Activated naive CD4-positive, alpha-beta T cell treated with anti-CD3 and anti-CD28 coated beads, Interleukin-2, amount 10 ng/mL, durations not matched to agents 7 days and 5 days (primary cell): ENCODE data around the gene FZR1.
"Not testable (repeated sequence)": the region's sequence is repeated elsewhere in the genome, so short reads cannot be mapped to it uniquely, and the experiment has no call there.

Experiments used
- CTCF ChIA-PET: fragments of 350-600 bp; sonication (Branson Sonifier 250); formaldehyde crosslinking; loops from one replicate; lab custom pipeline; 2021; ENCODE audit warnings: antibody characterized with exemption; lab: Charles Lee
- DNase-seq: peaks from one replicate; pipeline ENCODE4 v3.0.0-alpha.2; 2020
- H3K27ac Mint-ChIP-seq: one replicate; pipeline ENCODE4 v1.8.0; 2021; ENCODE audit warnings: mild to moderate bottlenecking, moderate library complexity, mixed read lengths
- H3K27me3 Mint-ChIP-seq: one replicate; pipeline ENCODE4 v1.8.0; 2021; ENCODE audit warnings: mild to moderate bottlenecking, mixed read lengths
- H3K36me3 Mint-ChIP-seq: one replicate; pipeline ENCODE4 v1.8.0; 2021; ENCODE audit warnings: mixed read lengths
- H3K4me1 Mint-ChIP-seq: one replicate; pipeline ENCODE4 v1.8.0; 2021; ENCODE audit warnings: mixed read lengths
- H3K4me3 Mint-ChIP-seq: one replicate; pipeline ENCODE4 v1.8.0; 2021; ENCODE audit warnings: mild to moderate bottlenecking, moderate library complexity, mixed read lengths
- H3K9me3 Mint-ChIP-seq: one replicate; pipeline ENCODE4 v1.8.0; 2021; ENCODE audit warnings: mixed read lengths

Gene FZR1

DNA sequence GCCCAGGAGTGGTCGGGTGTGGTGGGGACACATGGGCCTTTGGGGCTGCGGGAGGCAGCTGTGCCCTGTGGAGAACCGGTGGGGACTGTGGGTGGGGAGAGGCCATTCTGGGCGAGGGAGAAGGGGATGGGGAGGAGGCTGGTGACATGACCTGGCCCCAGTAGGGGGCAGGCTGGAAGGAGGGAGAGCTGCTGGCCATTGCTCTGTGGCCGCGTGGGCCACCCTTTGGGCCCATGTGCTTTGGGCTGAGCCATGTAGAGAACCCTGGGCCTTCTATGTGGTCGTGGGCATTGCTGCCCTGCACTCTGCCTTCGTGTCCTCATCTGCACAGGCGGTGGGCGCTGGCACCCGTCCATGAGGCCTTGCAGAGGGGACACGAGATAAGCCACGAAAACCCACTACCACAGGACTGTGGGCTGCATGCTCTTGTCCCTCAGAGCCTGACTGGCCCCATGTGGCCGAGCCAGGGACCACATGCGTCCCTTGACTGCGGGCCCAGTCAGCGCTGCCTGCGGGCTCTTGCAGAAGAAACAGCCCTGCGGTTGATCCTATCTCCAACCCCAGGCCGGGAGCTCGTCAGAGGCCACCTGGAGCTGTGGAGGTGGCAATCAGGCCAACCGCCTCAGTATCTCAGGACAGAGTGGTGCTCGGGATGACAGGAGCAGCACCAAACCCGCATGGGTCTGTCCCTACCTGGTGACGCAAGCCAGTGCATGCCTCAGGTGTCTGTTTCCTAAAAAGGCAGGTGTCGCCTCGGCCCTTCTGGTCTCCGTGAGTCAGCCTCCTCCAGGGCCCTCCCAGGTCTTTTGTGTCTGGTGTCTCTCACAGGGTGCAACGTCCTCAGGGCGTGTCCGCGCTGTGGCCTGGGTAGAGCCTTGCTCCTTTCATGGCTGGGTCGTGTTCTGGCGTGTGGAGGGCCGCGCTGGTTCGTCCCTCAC is 14.3 kb downstream of the FZR1 start:
- no peaks in the 10 kb centered on the region for H3K9me3 Mint-ChIP-seq
- H3K36me3 Mint-ChIP-seq = peaks cover 20% of the 10 kb centered on the region
- peak overlapping the region; percentile 16 for H3K27ac Mint-ChIP-seq

DNA sequence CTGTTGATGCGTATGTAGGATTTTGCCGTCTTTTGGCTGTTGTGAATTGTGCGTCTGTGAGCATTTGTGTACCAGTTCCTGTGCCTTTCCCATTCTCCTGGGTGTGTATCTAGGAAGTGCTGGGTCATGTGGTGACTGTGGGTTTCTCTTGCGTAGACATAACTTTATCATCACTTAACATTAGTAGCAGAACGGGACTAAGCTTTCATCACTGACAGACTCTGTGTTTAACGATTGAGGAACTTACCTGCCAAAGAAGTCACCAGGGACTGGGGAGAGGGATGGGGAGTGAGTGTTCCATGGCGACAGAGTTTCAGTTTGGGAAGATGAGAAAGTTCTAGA is 15.0 kb downstream of the FZR1 start:
- no peaks in the 10 kb centered on the region for H3K9me3 Mint-ChIP-seq

More for the DNA sequence above, 14.3 kb downstream of the FZR1 start:
- DNase-seq = no peak
- Mint-ChIP-seq H3K4me1 (peaks cover 24% of the 10 kb centered on the region), H3K27me3 (no peaks in the 10 kb centered on the region), H3K4me3 (no peak overlapping the region)
- CTCF ChIA-PET = no interaction called here

GRCh38 chr19:3522421-3523360 is 16.6 kb downstream of the FZR1 start:
- CTCF ChIA-PET = interaction anchor here (1.0 kb wide), 1 partner anchor 22 kb away, joined by 3 read pairs; no protein-coding TSS in a partner anchor
- Mint-ChIP-seq H3K4me1 (peaks cover 6% of the 10 kb centered on the region), H3K36me3 (peaks cover 25% of the 10 kb centered on the region), H3K9me3 (no peaks in the 10 kb centered on the region), H3K4me3 (no peak overlapping the region), H3K27me3 (no peaks in the 10 kb centered on the region), H3K27ac (no peak overlapping the region)
- no peak for DNase-seq

More for the DNA sequence above, 15.0 kb downstream of the FZR1 start:
- Mint-ChIP-seq H3K4me3 (no peak overlapping the region), H3K27ac (peak overlapping the region; percentile 16), H3K36me3 (peaks cover 20% of the 10 kb centered on the region), H3K27me3 (no peaks in the 10 kb centered on the region), H3K4me1 (peaks cover 19% of the 10 kb centered on the region)
- DNase-seq = no peak
- CTCF ChIA-PET = no interaction called here

DNA sequence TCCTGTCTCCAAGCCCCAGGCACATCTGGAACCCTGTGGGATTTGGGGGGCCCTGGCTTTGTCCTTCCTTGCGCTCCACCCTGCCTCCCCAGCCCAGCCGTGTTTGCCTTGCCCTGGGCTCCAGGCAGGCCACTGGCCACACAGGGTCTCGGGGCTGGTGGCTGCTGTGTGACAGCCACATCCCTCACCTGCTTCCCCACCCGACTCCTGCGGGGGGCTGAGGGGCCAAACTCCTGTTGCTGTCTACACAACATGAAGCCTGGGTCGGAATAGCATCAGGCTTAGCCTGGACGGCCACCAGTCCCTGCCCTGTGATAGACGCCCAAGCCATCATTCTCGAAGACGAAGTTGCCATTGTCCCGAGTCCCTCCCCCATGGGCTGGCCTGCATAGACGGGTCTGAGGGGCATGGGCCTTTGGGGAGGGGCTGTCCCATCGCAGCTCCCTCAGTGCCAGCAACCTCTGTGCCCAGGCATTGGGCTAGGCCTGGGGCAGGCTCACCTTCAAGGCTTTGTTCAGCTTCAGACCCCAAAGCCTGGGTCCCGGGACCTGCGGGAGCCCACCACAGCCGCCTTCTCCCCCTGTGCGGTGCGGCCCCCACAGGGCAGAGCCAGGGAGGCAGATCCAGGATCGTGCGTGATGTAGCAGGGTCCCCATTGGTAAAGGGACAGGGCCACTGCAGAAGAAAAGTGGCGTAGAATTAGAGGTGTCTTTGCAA is 17.4 kb downstream of the FZR1 start:
- CTCF ChIA-PET = no interaction called here
- no peak for DNase-seq
- Mint-ChIP-seq H3K27ac (no peak overlapping the region), H3K4me1 (peaks cover 5% of the 10 kb centered on the region), H3K27me3 (no peaks in the 10 kb centered on the region), H3K4me3 (no peak overlapping the region), H3K36me3 (peaks cover 25% of the 10 kb centered on the region), H3K9me3 (no peaks in the 10 kb centered on the region)

- Mint-ChIP-seq H3K27ac (no peak overlapping the region), H3K27me3 (no peaks in the 10 kb centered on the region), H3K9me3 (no peaks in the 10 kb centered on the region), H3K4me3 (no peak overlapping the region), H3K36me3 (peaks cover 25% of the 10 kb centered on the region), H3K4me1 (peaks cover 5% of the 10 kb centered on the region)
- CTCF ChIA-PET = no interaction called here
- DNase-seq = no peak
These were observed 18.1 kb downstream of the FZR1 start for GRCh38 chr19:3524078-3524842.

GRCh38 chr19:3524904-3525451 is 18.9 kb downstream of the FZR1 start:
- no peak for DNase-seq
- H3K27me3 Mint-ChIP-seq = no peaks in the 10 kb centered on the region
- no peak overlapping the region for H3K27ac Mint-ChIP-seq
- H3K36me3 Mint-ChIP-seq = peaks cover 25% of the 10 kb centered on the region
- H3K9me3 Mint-ChIP-seq = no peaks in the 10 kb centered on the region
- H3K4me3 Mint-ChIP-seq = no peak overlapping the region
- H3K4me1 Mint-ChIP-seq = peaks cover 5% of the 10 kb centered on the region
- CTCF ChIA-PET = no interaction called here

- Mint-ChIP-seq H3K4me1 (no peaks in the 10 kb centered on the region), H3K9me3 (no peaks in the 10 kb centered on the region), H3K27ac (no peak overlapping the region), H3K27me3 (no peaks in the 10 kb centered on the region), H3K36me3 (peaks cover 23% of the 10 kb centered on the region), H3K4me3 (no peak overlapping the region)
- CTCF ChIA-PET = no interaction called here
- no peak for DNase-seq
These were observed 20.6 kb downstream of the FZR1 start for GRCh38 chr19:3526507-3527237.

DNA sequence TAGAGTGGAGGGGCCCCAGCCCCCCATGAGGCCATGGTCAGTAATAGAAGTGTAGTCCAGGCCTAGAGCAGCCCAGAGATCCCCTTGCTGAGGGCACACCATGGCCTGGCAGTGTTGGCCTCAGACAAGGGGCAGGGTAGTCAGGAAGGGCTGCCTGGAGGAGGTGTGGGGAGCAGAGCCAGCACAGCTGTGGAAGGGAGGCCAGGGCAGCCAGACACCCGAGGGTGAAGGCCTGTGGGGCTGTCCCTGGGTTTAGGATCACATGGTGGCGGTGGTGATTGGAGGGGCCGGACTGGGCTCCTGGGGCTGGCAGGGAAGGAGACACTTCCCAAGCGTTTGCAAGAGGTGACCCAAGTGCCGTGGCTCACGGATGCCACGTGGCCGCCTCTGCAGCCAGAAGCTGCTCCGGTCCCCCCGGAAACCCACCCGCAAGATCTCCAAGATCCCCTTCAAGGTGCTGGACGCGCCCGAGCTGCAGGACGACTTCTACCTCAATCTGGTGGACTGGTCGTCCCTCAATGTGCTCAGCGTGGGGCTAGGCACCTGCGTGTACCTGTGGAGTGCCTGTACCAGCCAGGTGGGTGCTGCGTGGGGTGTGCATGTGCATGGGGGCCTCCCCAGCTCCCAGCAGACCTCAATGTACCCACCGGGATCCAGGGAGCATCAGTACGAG is 21.3 kb downstream of the FZR1 start:
- H3K9me3 Mint-ChIP-seq = no peaks in the 10 kb centered on the region
- H3K4me3 Mint-ChIP-seq = no peak overlapping the region
- CTCF ChIA-PET = no interaction called here
- H3K36me3 Mint-ChIP-seq = peaks cover 22% of the 10 kb centered on the region
- H3K27me3 Mint-ChIP-seq = no peaks in the 10 kb centered on the region
- no peak for DNase-seq
- no peaks in the 10 kb centered on the region for H3K4me1 Mint-ChIP-seq
- no peak overlapping the region for H3K27ac Mint-ChIP-seq

DNA sequence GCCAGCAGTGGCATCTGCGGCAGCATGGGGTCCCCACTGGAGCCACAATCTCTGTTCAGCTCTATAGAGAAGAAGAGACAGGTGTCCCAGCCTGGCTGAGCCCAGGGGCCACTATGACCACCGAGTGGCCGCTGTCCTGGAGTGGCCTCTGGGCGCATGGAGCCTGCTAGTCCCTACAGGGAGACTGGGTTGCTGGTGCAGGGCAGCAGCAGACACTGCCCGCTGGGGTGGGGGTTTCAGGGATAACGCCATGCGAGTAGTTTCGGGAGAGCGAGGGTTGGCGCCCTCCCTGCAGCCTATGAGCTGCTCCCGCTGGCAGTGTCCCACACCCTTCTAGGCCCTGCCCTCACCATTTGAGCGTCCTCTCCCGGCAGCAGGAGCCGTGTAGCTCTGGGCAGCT is 22.0 kb downstream of the FZR1 start:
- H3K27ac Mint-ChIP-seq = no peak overlapping the region
- H3K9me3 Mint-ChIP-seq = no peaks in the 10 kb centered on the region
- no peaks in the 10 kb centered on the region for H3K4me1 Mint-ChIP-seq
- no peak overlapping the region for H3K4me3 Mint-ChIP-seq
- no peaks in the 10 kb centered on the region for H3K27me3 Mint-ChIP-seq
- CTCF ChIA-PET = no interaction called here
- peaks cover 25% of the 10 kb centered on the region for H3K36me3 Mint-ChIP-seq
- DNase-seq = no peak

DNA sequence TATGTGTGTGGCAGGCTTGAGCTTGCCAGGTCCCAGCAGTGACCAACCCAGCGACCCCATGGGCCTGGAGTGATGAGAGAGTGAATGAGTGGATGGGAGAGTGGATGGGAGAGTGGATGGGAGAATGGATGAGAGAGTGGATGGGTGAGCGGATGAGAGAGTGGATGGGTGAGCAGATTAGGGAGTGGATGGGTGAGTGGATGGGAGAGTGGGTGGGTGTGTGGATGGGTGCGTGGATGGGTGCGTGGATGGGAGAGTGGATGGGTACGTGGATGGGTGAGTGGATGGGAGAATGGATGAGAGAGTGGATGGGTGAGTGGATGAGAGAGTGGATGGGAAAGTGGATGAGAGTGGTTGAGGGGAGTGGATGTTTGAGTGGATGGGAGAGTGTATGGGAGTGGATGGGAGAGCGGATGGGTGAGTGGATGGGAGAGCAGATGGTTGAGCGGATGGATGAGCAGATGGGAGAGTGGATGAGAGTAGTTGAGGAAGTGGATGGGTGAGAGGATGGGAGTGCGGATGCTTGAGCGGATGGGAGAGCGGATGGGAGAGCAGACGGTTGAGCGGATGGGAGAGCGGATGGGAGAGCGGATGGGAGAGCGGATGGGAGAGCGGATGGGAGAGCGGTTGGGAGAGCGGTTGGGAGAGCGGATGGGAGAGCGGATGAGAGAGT is 22.6 kb downstream of the FZR1 start:
- no peaks in the 10 kb centered on the region for H3K9me3 Mint-ChIP-seq
- CTCF ChIA-PET = no interaction called here
- H3K27me3 Mint-ChIP-seq = no peaks in the 10 kb centered on the region
- peaks cover 30% of the 10 kb centered on the region for H3K36me3 Mint-ChIP-seq
- no peak overlapping the region for H3K27ac Mint-ChIP-seq
- no peaks in the 10 kb centered on the region for H3K4me1 Mint-ChIP-seq
- DNase-seq = no peak
- H3K4me3 Mint-ChIP-seq = no peak overlapping the region

- DNase-seq, H3K4me3 Mint-ChIP-seq, H3K27ac Mint-ChIP-seq, CTCF ChIA-PET, H3K4me1 Mint-ChIP-seq, H3K9me3 Mint-ChIP-seq, H3K27me3 Mint-ChIP-seq: not testable (repeated sequence)
- H3K36me3 Mint-ChIP-seq = peaks cover 27% of the 10 kb centered on the region
These were observed 23.2 kb downstream of the FZR1 start for GRCh38 chr19:3529299-3529698.

DNA sequence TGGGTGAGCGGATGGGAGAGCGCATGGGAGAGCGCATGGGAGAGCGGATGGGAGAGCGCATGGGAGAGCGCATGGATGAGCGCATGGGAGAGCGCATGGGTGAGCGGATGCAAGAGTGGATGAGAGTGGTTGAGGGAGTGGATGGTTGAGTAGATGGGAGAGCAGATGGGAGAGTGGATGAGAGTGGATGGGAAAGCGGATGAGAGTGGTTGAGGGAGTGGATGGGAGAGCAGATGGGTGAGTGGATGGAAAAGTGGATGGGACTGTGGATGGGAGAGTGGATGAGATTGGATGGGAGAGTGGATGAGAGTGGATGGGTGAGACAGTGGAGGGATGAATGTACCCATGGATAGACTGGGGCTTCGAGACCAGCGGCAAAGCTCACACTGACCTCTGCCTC is 24.3 kb downstream of the FZR1 start:
- Mint-ChIP-seq H3K4me1 (no peaks in the 10 kb centered on the region), H3K27me3 (no peaks in the 10 kb centered on the region), H3K9me3 (no peaks in the 10 kb centered on the region), H3K4me3 (no peak overlapping the region), H3K27ac (no peak overlapping the region), H3K36me3 (peaks cover 33% of the 10 kb centered on the region)
- CTCF ChIA-PET = no interaction called here
- no peak for DNase-seq
